Activated B cell treated with CpG ODN at 0.5 μM for 24 hours (primary cell): Measurements from ENCODE around the gene IL17RE. TPM values are rescaled to one million over a fixed set of nuclear protein-coding genes. Genes with fewer than 3 reads are reported as not detected.
"Not testable (repeated sequence)": the region's sequence is repeated elsewhere in the genome, so short reads cannot be mapped to it uniquely, and the experiment has no call there.

ENCODE experiments used
- ATAC-seq: fragments of 200-7000 bp; cut with Tn5 transposase; one replicate; pipeline ENCODE4 v1.10.0; 2021; ENCODE audit warnings: low read depth, mild to moderate bottlenecking, moderate library complexity
- CTCF ChIA-PET: fragments of 350-600 bp; sonication (Branson Sonifier 250); formaldehyde crosslinking; loops from one replicate; lab custom pipeline; 2021; ENCODE audit warnings: antibody characterized with exemption; lab: Charles Lee
- POLR2A ChIA-PET: fragments of 350-600 bp; sonication (Branson Sonifier 250); formaldehyde crosslinking; loops from one replicate; lab custom pipeline; 2021; ENCODE audit warnings: antibody characterized with exemption; lab: Charles Lee
- DNase-seq: peaks from one replicate; pipeline ENCODE4 v3.0.0; 2022
- H3K27ac Mint-ChIP-seq: one replicate; pipeline ENCODE4 v1.8.0; 2020; ENCODE audit warnings: mixed read lengths
- H3K27me3 Mint-ChIP-seq: one replicate; pipeline ENCODE4 v1.8.0; 2021; ENCODE audit warnings: mixed read lengths
- H3K36me3 Mint-ChIP-seq: one replicate; pipeline ENCODE4 v1.8.0; 2021; ENCODE audit warnings: low read depth, mixed read lengths
- H3K4me1 Mint-ChIP-seq: one replicate; pipeline ENCODE4 v1.8.0; 2021; ENCODE audit warnings: mixed read lengths
- H3K4me3 Mint-ChIP-seq: one replicate; pipeline ENCODE4 v1.8.0; 2020; ENCODE audit warnings: mild to moderate bottlenecking, mixed read lengths
- H3K9me3 Mint-ChIP-seq: one replicate; pipeline ENCODE4 v1.8.0; 2020; ENCODE audit warnings: mixed read lengths
- CTCF ChIP-seq: fragments of 200-600 bp; IDR thresholded peaks from one replicate; pipeline ENCODE4 v1.8.0; 2022; ENCODE audit warnings: antibody characterized with exemption, mild to moderate bottlenecking
- intact Hi-C: fragments of 100-400 bp; cut with micrococcal nuclease; formaldehyde crosslinking; loops from one replicate; pipeline ENCODE4 v1.15.1; 2024
- total RNA-seq: library from RNA; stranded (reverse); gene quantifications from 2 replicates; pipeline ENCODE4 v1.2.3, GENCODE V29; 2022

Gene IL17RE
- total RNA-seq, 1 donor from 2014 or later: 0.82 TPM

GRCh38 chr3:9935966-9936510, 33.4 kb downstream of the IL17RE start:
- ChIA-PET CTCF (interaction anchor here (1.8 kb wide), 1 partner anchor 10 kb away, joined by 5 read pairs; no protein-coding TSS in a partner anchor), POLR2A (interaction anchor here (1.5 to 4.6 kb wide), 2 partner anchors 8 to 11 kb away, joined by 5 to 76 read pairs; no protein-coding TSS in a partner anchor)
- Mint-ChIP-seq H3K27ac (no peak overlapping the region), H3K9me3 (no peaks in the 10 kb centered on the region), H3K4me3 (no peak overlapping the region), H3K4me1 (peaks cover 39% of the 10 kb centered on the region), H3K36me3 (peaks cover 34% of the 10 kb centered on the region), H3K27me3 (no peaks in the 10 kb centered on the region)
- TF ChIP-seq CTCF: no peak
- intact Hi-C loops: no loop called here
- no peak for ATAC-seq
- no peak for DNase-seq

- CTCF ChIA-PET: no interaction called here
- Mint-ChIP-seq H3K27ac (no peak overlapping the region), H3K27me3 (no peaks in the 10 kb centered on the region), H3K36me3 (peaks cover 42% of the 10 kb centered on the region), H3K4me1 (peaks cover 28% of the 10 kb centered on the region), H3K4me3 (no peak overlapping the region), H3K9me3 (no peaks in the 10 kb centered on the region)
- ATAC-seq (no peak), DNase-seq (no peak)
- TF ChIP-seq CTCF: no peak
- POLR2A ChIA-PET: no interaction called here
- intact Hi-C loops: no loop called here
Observed at GRCh38 chr3:9937486-9938238, 35.0 kb downstream of the IL17RE start.

- CTCF ChIA-PET: no interaction called here
- DNase-seq (no peak), ATAC-seq (no peak)
- H3K9me3 Mint-ChIP-seq: no peaks in the 10 kb centered on the region
- H3K4me1 Mint-ChIP-seq: peaks cover 23% of the 10 kb centered on the region
- H3K27me3 Mint-ChIP-seq: no peaks in the 10 kb centered on the region
- H3K27ac Mint-ChIP-seq: no peak overlapping the region
- intact Hi-C loops: no loop called here
- H3K36me3 Mint-ChIP-seq: peaks cover 50% of the 10 kb centered on the region
- H3K4me3 Mint-ChIP-seq: no peak overlapping the region
- TF ChIP-seq CTCF: no peak
- POLR2A ChIA-PET: no interaction called here
Observed at GRCh38 chr3:9938966-9939365, 36.3 kb downstream of the IL17RE start.

GRCh38 chr3:9939906-9940305, 37.3 kb downstream of the IL17RE start:
- POLR2A ChIA-PET, ATAC-seq, DNase-seq, H3K27ac Mint-ChIP-seq, H3K27me3 Mint-ChIP-seq, CTCF ChIA-PET, H3K9me3 Mint-ChIP-seq, intact Hi-C loops, H3K4me3 Mint-ChIP-seq: not testable (repeated sequence)
- Mint-ChIP-seq H3K36me3 (peaks cover 52% of the 10 kb centered on the region), H3K4me1 (peaks cover 15% of the 10 kb centered on the region)

GRCh38 chr3:9940746-9941145, 38.1 kb downstream of the IL17RE start:
- no peak overlapping the region for H3K27ac Mint-ChIP-seq
- H3K27me3 Mint-ChIP-seq: no peaks in the 10 kb centered on the region
- H3K4me1 Mint-ChIP-seq: peaks cover 8% of the 10 kb centered on the region
- no peak for ATAC-seq
- no peaks in the 10 kb centered on the region for H3K9me3 Mint-ChIP-seq
- POLR2A ChIA-PET: no interaction called here
- CTCF ChIA-PET: no interaction called here
- intact Hi-C loops: no loop called here
- H3K4me3 Mint-ChIP-seq: no peak overlapping the region
- peaks cover 47% of the 10 kb centered on the region for H3K36me3 Mint-ChIP-seq
- no peak for TF ChIP-seq CTCF
- no peak for DNase-seq
